ENCODE data around the gene PKHD1.

The PKHD1 gene

GRCh38 chr6:51565472-51565871, 521.9 kb downstream of the PKHD1 start:
- no peaks in the 10 kb centered on the region for H3K9me3 ChIP-seq (ENCODE audit: low read length)
- H3K9me2 ChIP-seq (ENCODE audit: low read depth, low read length): no peaks in the 10 kb centered on the region
- H3K4me1 ChIP-seq (ENCODE audit: insufficient read depth, low read length, severe bottlenecking): no peaks in the 10 kb centered on the region
- no peak overlapping the region for H3K9ac ChIP-seq (ENCODE audit: low read length)
- no peak overlapping the region for H3K27ac ChIP-seq (ENCODE audit: low read depth, low read length, poor library complexity, severe bottlenecking)
- no peaks in the 10 kb centered on the region for H4K20me1 ChIP-seq (ENCODE audit: insufficient read depth, low read length)
- TF ChIP-seq EZH2 (IDR thresholded peaks at IDR 0.05; ENCODE audit: borderline replicate concordance, low read length) (no peak), CTCF (IDR thresholded peaks at IDR 0.05; ENCODE audit: low read length) (no peak)
- no peaks in the 10 kb centered on the region for H3K27me3 ChIP-seq (ENCODE audit: insufficient read depth, low read length)
- H3K4me2 ChIP-seq (ENCODE audit: low read length): no peak overlapping the region
- H3K4me3 ChIP-seq (ENCODE audit: low read depth, low read length, poor library complexity, severe bottlenecking): no peak overlapping the region
- no peaks in the 10 kb centered on the region for H3F3A ChIP-seq (ENCODE audit: insufficient read depth, low read length)
- no peaks in the 10 kb centered on the region for H3K79me2 ChIP-seq (ENCODE audit: insufficient read depth, low read length)
- H3K36me3 ChIP-seq (ENCODE audit: insufficient read depth, low read length): no peaks in the 10 kb centered on the region
- no peak overlapping the region for H2AFZ ChIP-seq (ENCODE audit: low read length)

All from OCI-LY1 (cell line).